ENCODE data around the gene TCF21. TPM values are rescaled to one million over a fixed set of nuclear protein-coding genes. Genes with fewer than 3 reads are reported as not detected.

TCF21 gene
- total and polyA plus RNA-seq, 12 donors, result 2.3 to 15.1 (median 3.3) TPM

DNA sequence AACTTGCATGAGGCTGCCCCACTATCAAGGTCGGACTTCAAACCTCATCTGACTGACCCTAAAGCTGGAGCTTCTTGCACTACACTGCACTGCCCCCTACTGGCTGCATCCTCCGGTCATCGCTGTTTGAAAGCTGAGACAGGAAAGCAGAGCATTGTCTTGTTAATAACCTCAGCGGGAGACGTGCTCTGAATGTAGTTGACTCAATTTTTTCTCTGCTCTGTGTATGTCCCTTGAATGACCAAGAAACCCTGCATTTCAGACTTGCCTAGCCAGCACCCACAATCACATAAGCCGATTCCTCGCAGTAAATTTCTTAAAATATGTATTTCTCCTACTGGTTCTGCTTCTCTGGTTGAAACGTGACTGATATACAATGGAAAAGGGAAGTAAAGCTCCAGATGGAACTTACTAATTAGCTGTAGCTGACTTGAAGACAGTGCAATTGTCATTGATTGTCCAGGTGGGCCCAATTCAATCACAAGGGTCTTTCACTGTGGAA is 27.8 kb downstream of the TCF21 start:
- Histone ChIP-seq H3K27me3 (no peaks in the 10 kb centered on the region), H3K27ac (no peak overlapping the region), H3K36me3 (replicated peaks in 1 of 2) (no peaks in the 10 kb centered on the region), H3K4me1 (replicated peaks in 1 of 2) (no peaks in the 10 kb centered on the region), H3K9me3 (replicated peaks in 1 of 3) (no peaks in the 10 kb centered on the region), H3K4me3 (no peak overlapping the region)
- intact Hi-C loops (cut with DNase I), result loop anchor here (5.0 to 10.0 kb wide), 2 partner anchors 349 to 352 kb away; no protein-coding TSS in a partner anchor
- DNase-seq, result peak; percentile 73 to 94 (median 88)
- TF ChIP-seq POLR2A (IDR thresholded peaks at IDR 0.05), result no peak
- peak; percentile 66 to 88 (median 78) for TF ChIP-seq CTCF (IDR thresholded peaks at IDR 0.05)
- WGBS, 4 donors, result 6 to 14% (median 10%) methylated on average over 8 of the region's 8 CpGs

- no peak overlapping the region for H3K27ac ChIP-seq
- no peaks in the 10 kb centered on the region for H3K4me1 ChIP-seq (replicated peaks in 1 of 2)
- H3K36me3 ChIP-seq (replicated peaks in 1 of 2), result no peaks in the 10 kb centered on the region
- no peak for TF ChIP-seq CTCF (IDR thresholded peaks at IDR 0.05)
- intact Hi-C loops (cut with DNase I), result loop anchor here (5.0 to 10.0 kb wide), 2 partner anchors 350 to 353 kb away; no protein-coding TSS in a partner anchor
- H3K27me3 ChIP-seq, result no peaks in the 10 kb centered on the region
- 75 to 84% (median 79%) methylated on average over 4 of the region's 4 CpGs for WGBS, 4 donors
- no peak overlapping the region for H3K4me3 ChIP-seq
- no peaks in the 10 kb centered on the region for H3K9me3 ChIP-seq (replicated peaks in 1 of 3)
- DNase-seq, result no peak
These were observed 28.9 kb downstream of the TCF21 start for GRCh38 chr6:133917781-133918180.

DNA sequence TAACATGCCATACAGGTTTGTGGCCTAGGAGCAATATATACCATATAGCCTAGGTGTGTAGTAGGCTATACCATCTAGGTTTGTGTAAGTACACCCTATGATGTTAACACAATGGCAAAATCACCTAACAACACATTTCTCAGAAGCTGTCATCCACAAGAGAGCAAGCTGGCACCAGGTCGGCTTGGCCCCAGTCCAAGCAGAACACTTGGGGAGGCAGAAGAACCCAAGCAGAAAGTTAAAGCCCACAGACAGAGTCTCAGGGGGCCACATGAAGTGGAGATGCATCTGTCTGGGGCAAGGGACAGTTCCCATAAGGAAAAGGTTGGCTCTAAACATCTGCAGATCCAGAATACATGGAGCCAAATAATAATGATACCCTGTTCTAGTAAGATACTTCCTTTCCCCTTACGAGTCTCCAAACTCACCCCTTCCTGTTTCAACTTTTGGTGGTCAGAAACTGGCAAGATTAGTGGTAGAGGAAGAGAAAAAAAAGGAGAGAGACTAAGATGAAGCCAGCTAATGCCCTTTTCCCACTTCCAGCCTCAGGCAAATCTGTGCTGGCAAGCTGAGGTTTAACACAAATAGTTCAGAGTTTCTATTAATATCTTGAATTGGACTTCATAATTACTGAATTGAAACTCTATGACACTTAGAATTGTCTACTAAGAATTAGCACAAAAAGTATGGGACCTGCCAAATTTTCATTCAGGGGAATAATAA is 29.5 kb downstream of the TCF21 start:
- no peaks in the 10 kb centered on the region for H3K36me3 ChIP-seq (replicated peaks in 1 of 2)
- H3K4me3 ChIP-seq, result no peak overlapping the region
- intact Hi-C loops (cut with DNase I), result loop anchor here (5.0 to 10.0 kb wide), 2 partner anchors 351 to 354 kb away; no protein-coding TSS in a partner anchor
- no peaks in the 10 kb centered on the region for H3K4me1 ChIP-seq (replicated peaks in 1 of 2)
- no peak for DNase-seq
- no peak overlapping the region for H3K27ac ChIP-seq
- H3K9me3 ChIP-seq (replicated peaks in 1 of 3), result no peaks in the 10 kb centered on the region
- TF ChIP-seq CTCF (IDR thresholded peaks at IDR 0.05), result no peak
- TF ChIP-seq POLR2A (IDR thresholded peaks at IDR 0.05), result no peak
- 46 to 64% (median 52%) methylated on average over 2 of the region's 2 CpGs for WGBS, 4 donors
- H3K27me3 ChIP-seq, result no peaks in the 10 kb centered on the region

GRCh38 chr6:133919362-133919761 is 30.4 kb downstream of the TCF21 start:
- no peak for DNase-seq
- Histone ChIP-seq H3K36me3 (replicated peaks in 1 of 2) (no peaks in the 10 kb centered on the region), H3K4me1 (replicated peaks in 1 of 2) (no peaks in the 10 kb centered on the region), H3K9me3 (replicated peaks in 1 of 3) (no peaks in the 10 kb centered on the region), H3K27ac (no peak overlapping the region), H3K27me3 (no peaks in the 10 kb centered on the region), H3K4me3 (no peak overlapping the region)
- intact Hi-C loops (cut with DNase I), result loop anchor here (5.0 to 10.0 kb wide), 2 partner anchors 352 to 355 kb away; no protein-coding TSS in a partner anchor
- WGBS, 4 donors, result 67 to 75% (median 71%) methylated on average over 5 of the region's 5 CpGs
- TF ChIP-seq CTCF (IDR thresholded peaks at IDR 0.05) (no peak), POLR2A (IDR thresholded peaks at IDR 0.05) (no peak)

All from adrenal gland (tissue), 12 donors.